ENCODE measurements around the gene SOBP.

The SOBP gene

DNA sequence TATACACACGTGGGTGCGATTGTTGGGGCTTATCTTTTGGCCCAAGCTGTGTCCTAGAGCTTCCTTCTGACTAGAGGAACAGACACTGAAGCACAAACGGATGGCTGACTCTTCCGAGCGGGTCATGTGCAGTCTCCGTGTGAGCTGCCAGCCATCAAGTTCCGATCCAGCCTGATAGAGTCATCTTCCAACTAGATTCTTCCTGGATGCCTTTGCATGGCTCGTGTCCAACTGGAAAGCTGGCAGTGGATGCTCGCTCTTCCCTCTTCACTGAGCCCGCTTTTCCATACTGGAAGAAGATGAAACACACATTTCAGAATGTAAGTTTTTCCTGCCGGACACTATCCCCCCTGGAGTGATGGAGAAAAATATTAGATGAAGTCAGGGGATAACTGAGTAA is 186.1 kb downstream of the SOBP start:
- TF ChIP-seq, protein P1, sequence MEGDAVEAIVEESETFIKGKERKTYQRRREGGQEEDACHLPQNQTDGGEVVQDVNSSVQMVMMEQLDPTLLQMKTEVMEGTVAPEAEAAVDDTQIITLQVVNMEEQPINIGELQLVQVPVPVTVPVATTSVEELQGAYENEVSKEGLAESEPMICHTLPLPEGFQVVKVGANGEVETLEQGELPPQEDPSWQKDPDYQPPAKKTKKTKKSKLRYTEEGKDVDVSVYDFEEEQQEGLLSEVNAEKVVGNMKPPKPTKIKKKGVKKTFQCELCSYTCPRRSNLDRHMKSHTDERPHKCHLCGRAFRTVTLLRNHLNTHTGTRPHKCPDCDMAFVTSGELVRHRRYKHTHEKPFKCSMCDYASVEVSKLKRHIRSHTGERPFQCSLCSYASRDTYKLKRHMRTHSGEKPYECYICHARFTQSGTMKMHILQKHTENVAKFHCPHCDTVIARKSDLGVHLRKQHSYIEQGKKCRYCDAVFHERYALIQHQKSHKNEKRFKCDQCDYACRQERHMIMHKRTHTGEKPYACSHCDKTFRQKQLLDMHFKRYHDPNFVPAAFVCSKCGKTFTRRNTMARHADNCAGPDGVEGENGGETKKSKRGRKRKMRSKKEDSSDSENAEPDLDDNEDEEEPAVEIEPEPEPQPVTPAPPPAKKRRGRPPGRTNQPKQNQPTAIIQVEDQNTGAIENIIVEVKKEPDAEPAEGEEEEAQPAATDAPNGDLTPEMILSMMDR (conservative IDR thresholded peaks at IDR 0.05; ENCODE audit: low read depth) = no peak
- H3K27ac ChIP-seq = no peak overlapping the region
- DNase-seq (ENCODE audit: low spot score) = no peak
- ChIA-PET CTCF (interaction anchor here (0.5 to 2.4 kb wide), 6 partner anchors 21 to 933 kb away, joined by 3 to 11 read pairs (median 4); no protein-coding TSS in a partner anchor), POLR2A (ENCODE audit: low non-redundant PET) (no interaction called here)

DNA sequence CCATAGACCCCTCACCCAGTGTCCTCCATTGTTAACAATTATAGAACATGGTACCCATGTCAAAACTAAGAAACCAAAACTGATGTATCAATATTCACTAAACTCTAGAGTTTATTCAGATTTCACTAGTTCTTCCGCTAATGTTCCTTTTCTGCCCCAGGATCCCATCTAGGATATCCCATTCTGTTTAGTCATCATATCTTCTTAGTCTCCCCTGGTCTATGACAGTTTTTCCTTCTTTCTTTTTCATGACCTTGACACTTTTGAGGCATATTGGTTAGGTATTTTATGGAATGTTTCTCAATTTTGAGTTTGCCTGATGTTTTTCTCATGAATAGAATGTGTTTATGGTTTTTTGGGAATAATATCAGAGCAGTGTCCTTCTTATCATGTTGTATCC is 187.5 kb downstream of the SOBP start:
- CTCF ChIA-PET = interaction anchor here (2.4 kb wide), 1 partner anchor 171 kb away, joined by 11 read pairs; no protein-coding TSS in a partner anchor
- POLR2A ChIA-PET (ENCODE audit: low non-redundant PET) = no interaction called here
- TF ChIP-seq, protein P1 (conservative IDR thresholded peaks at IDR 0.05; ENCODE audit: low read depth) = no peak

DNA sequence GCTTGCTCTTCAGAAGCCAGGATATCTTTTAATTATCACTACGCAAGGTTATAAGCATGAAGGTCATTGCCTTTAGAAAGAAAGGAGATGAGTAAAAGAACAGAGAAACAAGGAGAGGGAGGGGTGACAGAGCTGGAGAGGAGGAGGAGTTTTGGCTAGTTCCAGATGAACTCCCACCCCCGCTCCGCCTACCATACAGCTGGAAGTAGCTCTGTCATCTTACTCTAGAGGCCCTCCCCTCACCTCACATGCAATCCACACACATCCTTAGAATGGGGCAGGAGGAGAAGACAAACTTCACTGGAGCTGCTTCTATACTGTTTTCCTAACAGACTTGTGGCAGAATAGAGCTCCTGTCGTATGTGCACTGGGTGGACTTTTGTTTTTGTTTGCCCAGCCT is 189.5 kb downstream of the SOBP start:
- POLR2A ChIA-PET (ENCODE audit: low non-redundant PET) = no interaction called here
- no peak for DNase-seq (ENCODE audit: low spot score)

More for the DNA sequence above, 187.5 kb downstream of the SOBP start:
- DNase-seq (ENCODE audit: low spot score) = no peak
- no peak overlapping the region for H3K27ac ChIP-seq

DNA sequence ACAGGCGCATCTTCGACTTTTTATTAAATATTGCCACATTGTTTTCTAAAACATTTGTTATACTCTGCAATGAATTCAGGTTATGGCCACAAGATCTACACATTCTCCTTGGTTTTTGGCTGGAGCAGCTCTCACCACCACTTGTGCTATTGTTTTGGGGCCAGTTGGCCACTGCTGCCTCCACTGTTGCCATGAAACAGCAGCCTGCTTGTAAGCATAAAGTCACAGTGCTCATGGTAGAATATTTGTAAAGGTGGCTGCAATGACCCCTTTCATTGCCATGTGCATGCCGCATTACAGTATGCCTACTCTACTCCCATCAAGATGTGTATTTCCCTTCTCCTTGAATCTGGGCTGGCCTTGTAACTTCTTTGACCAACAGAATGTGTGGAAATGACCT is 192.8 kb downstream of the SOBP start:
- H3K27ac ChIP-seq = no peak overlapping the region
- no peak for DNase-seq (ENCODE audit: low spot score)
- ChIA-PET POLR2A (ENCODE audit: low non-redundant PET) (no interaction called here), CTCF (no interaction called here)
- TF ChIP-seq, protein P1 (conservative IDR thresholded peaks at IDR 0.05; ENCODE audit: low read depth) = no peak

More for the DNA sequence above, 189.5 kb downstream of the SOBP start:
- H3K27ac ChIP-seq = no peak overlapping the region
- CTCF ChIA-PET = no interaction called here
- TF ChIP-seq, protein P1 (conservative IDR thresholded peaks at IDR 0.05; ENCODE audit: low read depth) = no peak

DNA sequence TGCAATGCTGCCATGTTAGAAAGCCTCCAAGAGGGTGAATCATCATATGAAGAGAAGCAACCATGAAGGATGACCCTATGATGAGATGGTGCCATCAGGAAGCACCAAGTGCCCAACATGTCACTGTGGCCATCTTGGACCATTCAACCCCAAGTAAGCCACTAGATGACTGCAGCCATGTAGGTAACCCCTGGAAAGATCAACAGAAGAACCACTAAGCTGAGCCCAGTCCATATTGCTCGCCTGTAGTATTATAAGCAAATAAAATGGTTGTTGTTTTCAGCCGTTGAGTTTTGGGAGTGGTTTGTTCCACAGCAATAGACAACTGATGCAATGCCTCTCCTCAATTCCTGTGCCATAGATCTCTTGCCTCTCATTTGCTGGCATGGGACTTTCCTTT is 193.3 kb downstream of the SOBP start:
- no peak overlapping the region for H3K27ac ChIP-seq
- DNase-seq (ENCODE audit: low spot score) = no peak
- ChIA-PET CTCF (interaction anchor here (0.6 kb wide), 1 partner anchor 317 kb away, joined by 3 read pairs; no protein-coding TSS in a partner anchor), POLR2A (ENCODE audit: low non-redundant PET) (no interaction called here)
- TF ChIP-seq, protein P1 (conservative IDR thresholded peaks at IDR 0.05; ENCODE audit: low read depth) = no peak

DNA sequence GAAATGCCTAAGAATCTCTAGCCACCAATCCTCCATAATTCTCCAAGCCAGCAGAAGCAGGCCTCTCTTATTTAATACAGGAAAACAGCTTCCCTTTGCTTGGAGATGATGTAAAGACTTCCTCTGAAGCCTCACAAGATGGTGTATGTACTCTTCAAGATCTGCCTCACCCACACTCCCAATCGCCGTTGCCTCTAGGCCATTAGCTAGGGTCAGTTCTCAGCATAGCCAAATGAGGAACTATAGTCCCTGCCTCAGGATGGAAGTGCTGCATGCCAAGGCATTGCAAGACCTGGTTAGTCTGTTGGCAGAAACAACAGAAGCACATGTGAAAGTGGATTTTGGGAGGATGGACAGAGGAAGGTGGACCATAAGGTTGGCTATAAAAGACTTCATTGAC is 195.1 kb downstream of the SOBP start:
- CTCF ChIA-PET = no interaction called here
- POLR2A ChIA-PET (ENCODE audit: low non-redundant PET) = no interaction called here
- DNase-seq (ENCODE audit: low spot score) = no peak
- H3K27ac ChIP-seq = no peak overlapping the region
- TF ChIP-seq, protein P1 (conservative IDR thresholded peaks at IDR 0.05; ENCODE audit: low read depth) = no peak

DNA sequence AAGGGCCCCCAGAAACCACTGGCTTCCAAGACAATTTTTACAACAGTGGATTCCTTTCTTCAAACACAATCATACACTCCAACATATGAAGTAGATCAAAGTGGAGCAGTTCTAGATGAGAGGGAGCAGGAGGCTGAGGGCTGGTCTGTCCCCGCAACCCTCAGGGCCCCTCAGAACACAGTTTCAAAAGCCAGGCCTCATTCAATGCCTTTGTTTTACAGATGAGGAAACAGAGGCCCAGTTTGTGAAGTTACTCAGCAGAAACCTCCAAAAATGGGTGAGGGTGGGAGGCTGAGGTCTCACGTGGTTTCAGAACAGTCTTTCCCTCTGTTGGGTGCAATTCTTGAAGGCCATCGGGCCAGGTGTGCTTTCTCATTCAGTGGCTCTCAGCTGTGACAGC is 199.3 kb downstream of the SOBP start:
- no peak for DNase-seq (ENCODE audit: low spot score)
- POLR2A ChIA-PET (ENCODE audit: low non-redundant PET) = no interaction called here
- TF ChIP-seq, protein P1 (conservative IDR thresholded peaks at IDR 0.05; ENCODE audit: low read depth) = no peak
- H3K27ac ChIP-seq = no peak overlapping the region
- CTCF ChIA-PET = no interaction called here
